HG02852 (cell line): ENCODE measurements around the gene ANTXR1.

ENCODE experiments used
- ATAC-seq: cut with Tn5 transposase; IDR thresholded peaks from one replicate; pipeline ENCODE4 v1.9.1; 2021; ENCODE audit warnings: mild to moderate bottlenecking, moderate library complexity; ENCODE audit not compliant: unreplicated experiment

Gene ANTXR1

DNA sequence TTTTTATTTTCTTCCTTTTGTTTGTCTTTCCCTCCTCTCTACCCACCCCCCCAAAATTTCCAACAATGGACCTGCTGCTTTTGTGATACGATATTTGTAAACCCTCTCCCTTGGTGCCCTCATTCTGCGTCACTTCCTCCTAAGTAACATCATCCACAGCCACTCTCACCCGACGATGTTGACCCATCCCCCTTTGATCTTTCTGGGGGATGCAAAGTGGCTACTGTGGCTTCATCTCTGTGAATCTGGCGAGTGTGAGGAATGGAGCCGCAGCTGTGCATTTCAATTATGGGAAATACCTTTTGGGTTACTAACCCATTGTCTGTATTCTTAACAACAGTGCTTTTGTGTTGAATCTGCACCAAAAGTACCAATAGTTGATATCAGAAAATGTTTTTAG, 19.4 kb downstream of the ANTXR1 start:
- no peak for ATAC-seq

GRCh38 chr2:69033461-69034095, 20.6 kb downstream of the ANTXR1 start:
- ATAC-seq: no peak

DNA sequence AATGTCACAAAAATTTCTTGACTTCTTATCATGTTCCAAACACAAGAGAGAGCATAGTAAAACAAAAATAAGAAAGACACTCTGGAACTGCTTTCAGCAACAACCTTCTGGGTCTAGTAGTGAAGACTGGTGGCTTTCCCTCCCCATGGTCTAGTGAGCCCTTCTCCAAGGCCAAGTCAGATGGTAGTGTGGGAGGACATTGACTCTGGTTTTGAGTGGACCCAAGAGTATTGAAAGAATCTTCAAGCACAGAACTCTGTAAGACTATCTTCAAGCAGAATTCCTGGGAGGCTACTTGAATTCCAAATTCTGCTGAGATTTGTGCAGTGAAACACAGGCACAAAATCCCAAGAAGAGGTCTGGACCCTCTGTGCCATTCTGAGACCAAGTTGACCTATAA, 21.1 kb downstream of the ANTXR1 start:
- no peak for ATAC-seq

- ATAC-seq: no peak
Observed at GRCh38 chr2:69034845-69035244, 21.9 kb downstream of the ANTXR1 start.

- ATAC-seq: no peak
Observed at GRCh38 chr2:69036926-69037325, 23.9 kb downstream of the ANTXR1 start.

- ATAC-seq: no peak
Observed at GRCh38 chr2:69041214-69041613, 28.2 kb downstream of the ANTXR1 start.

DNA sequence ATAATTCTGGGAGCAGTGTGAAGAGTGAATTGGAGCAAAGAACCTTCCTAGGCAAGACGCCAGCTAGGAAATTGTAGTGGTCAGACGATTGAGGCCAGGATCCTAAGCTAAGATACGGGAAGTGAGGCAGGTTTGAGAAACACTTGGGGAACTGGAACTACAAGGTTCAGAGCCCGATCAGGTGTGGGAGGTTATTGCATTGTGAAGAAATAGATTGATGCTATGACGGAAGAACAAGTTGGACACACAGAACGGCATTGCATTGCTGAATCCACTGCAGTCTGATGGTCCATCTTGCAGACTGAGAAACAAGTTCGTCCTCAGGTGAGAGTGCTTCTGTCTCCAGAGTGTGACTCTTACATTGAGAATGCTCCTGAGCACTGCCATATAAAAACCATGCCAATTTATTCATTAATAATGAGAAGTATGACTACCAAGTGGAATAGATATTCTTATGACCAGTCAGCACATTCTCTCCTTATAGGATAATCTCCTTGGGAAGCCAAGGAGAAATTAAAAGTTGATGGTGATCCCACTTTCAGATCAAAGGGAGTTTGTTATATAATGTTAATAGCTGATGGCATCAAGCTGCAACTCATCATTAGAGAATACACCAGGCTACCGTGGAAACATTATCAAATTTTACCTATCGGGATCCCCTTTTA, 30.9 kb downstream of the ANTXR1 start:
- ATAC-seq: no peak

GRCh38 chr2:69046221-69046662, 33.3 kb downstream of the ANTXR1 start:
- ATAC-seq: no peak

- no peak for ATAC-seq
Observed at GRCh38 chr2:69047625-69048145, 34.7 kb downstream of the ANTXR1 start.

GRCh38 chr2:69050802-69051201, 37.8 kb downstream of the ANTXR1 start:
- no peak for ATAC-seq

DNA sequence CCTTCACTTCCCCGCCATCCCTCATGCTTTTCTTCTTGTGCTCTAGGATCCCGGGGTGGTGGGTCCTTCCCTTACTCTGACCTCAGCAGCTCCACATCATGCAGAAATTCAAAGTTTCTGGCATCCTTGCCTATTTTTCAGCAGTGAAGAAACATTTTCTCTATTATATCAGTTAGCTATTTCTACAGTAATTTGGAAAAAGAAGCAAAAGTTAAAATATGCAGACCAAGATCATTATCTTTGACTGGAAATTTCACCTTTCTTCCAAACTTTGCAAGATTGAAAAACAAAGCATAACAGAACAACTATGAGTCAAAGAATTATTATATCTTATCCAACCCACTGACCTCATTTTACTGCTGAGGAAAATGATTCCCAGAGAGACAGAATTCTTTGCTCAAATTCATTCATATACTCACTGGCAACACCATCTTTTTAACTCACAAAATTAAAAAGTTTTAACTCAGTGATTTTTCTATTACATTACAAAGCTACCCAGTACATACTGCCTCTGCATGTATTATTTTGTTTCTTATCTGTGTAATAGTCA, 40.5 kb downstream of the ANTXR1 start:
- ATAC-seq: no peak

DNA sequence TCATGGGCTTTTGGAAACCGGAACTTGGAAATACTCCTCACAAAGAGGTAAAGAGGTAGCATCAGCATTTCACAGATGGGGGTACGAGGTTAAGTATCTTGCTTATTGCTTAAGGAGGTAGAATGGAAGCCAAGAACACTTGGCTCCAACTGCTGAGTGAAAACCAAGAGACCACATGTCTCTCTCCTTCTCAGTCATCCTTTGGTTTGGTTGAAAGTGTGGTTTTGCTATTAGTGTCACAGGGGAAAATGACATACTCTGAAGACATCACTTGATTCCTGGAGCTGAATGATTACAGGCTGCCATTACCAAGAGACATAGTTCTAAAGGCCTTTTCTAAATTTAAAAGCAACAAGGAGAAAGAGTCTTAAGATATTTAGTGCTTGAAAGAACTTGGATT, 41.5 kb downstream of the ANTXR1 start:
- peak; percentile 99 for ATAC-seq

- no peak for ATAC-seq
Observed at GRCh38 chr2:69055688-69056470, 42.9 kb downstream of the ANTXR1 start.

DNA sequence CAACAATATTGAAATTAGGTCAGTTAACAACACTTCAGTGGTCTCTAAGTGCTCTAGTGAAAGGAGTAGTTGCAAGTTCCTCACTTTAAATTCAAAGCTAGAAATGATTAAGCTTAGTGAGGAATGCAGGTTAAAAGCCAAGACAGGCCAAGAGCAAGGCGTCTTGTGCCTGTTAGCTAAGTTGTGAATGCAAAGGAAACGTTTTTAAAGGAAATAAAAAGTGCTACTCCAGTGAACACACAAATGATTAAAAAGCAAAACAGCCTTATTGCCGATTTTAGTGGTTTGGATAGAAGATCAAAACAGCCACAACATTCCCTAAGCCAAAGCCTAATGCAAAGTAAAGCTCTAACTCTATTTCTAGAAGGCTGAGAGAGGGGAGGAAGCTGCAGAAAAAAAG, 44.7 kb downstream of the ANTXR1 start:
- ATAC-seq: no peak

GRCh38 chr2:69059731-69060290, 46.8 kb downstream of the ANTXR1 start:
- ATAC-seq: no peak

- no peak for ATAC-seq
Observed at GRCh38 chr2:69060938-69061501, 48.0 kb downstream of the ANTXR1 start.

DNA sequence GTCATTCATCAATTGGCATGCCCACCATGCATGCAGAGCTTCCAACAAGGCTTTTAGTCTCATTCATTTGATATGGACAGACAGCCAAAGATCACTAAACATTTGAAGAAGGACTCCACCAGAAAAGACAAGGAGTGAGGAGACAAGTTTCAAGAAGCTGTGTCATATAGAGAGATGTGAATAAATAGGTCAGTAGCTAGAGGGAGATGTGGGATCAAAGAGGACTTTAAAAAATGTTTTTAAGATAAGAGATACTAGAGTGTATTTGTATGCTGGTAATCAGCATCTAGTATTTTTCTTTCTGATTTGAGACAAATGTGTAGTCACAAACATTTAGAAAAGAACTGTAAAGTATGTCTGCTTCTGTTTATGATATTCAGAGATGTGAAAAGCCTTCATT, 48.5 kb downstream of the ANTXR1 start:
- ATAC-seq: no peak

GRCh38 chr2:69062307-69062962, 49.5 kb downstream of the ANTXR1 start:
- ATAC-seq: no peak

GRCh38 chr2:69065735-69066336, 52.9 kb downstream of the ANTXR1 start:
- no peak for ATAC-seq
